H9 (cell line): ENCODE measurements around the gene DAB1. TPM values are rescaled to one million over a fixed set of nuclear protein-coding genes. Genes with fewer than 3 reads are reported as not detected.

Experiments used
- DNase-seq: peaks from one replicate; pipeline ENCODE4 v3.0.0-alpha.2; 2017
- H2AFZ ChIP-seq: one replicate; pipeline ENCODE4 v1.6.1; 2013; ENCODE audit warnings: mild to moderate bottlenecking, low read length, control low read depth, moderate library complexity
- H2AK5ac ChIP-seq: 2 replicates; pipeline ENCODE4 v1.6.1; 2013; ENCODE audit warnings: low read length, control low read depth, mixed read lengths; ENCODE audit not compliant: insufficient read length
- H2BK120ac ChIP-seq: one replicate; pipeline ENCODE4 v1.6.1; 2013; ENCODE audit warnings: low read depth, mild to moderate bottlenecking, low read length, control low read depth, inconsistent platforms; ENCODE audit not compliant: poor library complexity, severe bottlenecking
- H2BK12ac ChIP-seq: 2 replicates; pipeline ENCODE4 v1.6.1; 2013; ENCODE audit warnings: low read length, control low read depth, mixed read lengths, low read depth; ENCODE audit not compliant: insufficient read length
- H2BK15ac ChIP-seq: 2 replicates; pipeline ENCODE4 v1.6.1; 2013; ENCODE audit warnings: low read depth, low read length, control low read depth
- H2BK20ac ChIP-seq: one replicate; pipeline ENCODE4 v1.6.1; 2013; ENCODE audit warnings: low read depth, mild to moderate bottlenecking, low read length, control low read depth, inconsistent platforms; ENCODE audit not compliant: poor library complexity, severe bottlenecking
- H2BK5ac ChIP-seq: 2 replicates; pipeline ENCODE4 v1.6.1; 2013; ENCODE audit warnings: low read length, control low read depth, mixed read lengths; ENCODE audit not compliant: insufficient read length
- H3K14ac ChIP-seq: 2 replicates; pipeline ENCODE4 v1.6.1; 2013; ENCODE audit warnings: low read length, control low read depth; ENCODE audit not compliant: insufficient read depth
- H3K18ac ChIP-seq: 2 replicates; pipeline ENCODE4 v1.6.1; 2013; ENCODE audit warnings: low read depth, mild to moderate bottlenecking, mixed read lengths, low read length, control low read depth; ENCODE audit not compliant: insufficient read length
- H3K23ac ChIP-seq: 2 replicates; pipeline ENCODE4 v1.6.1; 2013; ENCODE audit warnings: low read length, control low read depth, mixed read lengths, low read depth; ENCODE audit not compliant: insufficient read length
- H3K23me2 ChIP-seq: 2 replicates; pipeline ENCODE4 v1.6.1; 2013; ENCODE audit warnings: low read depth, mild to moderate bottlenecking, mixed read lengths, low read length, control low read depth; ENCODE audit not compliant: insufficient read length, poor library complexity, severe bottlenecking
- H3K27ac ChIP-seq: 2 replicates; pipeline ENCODE4 v1.5.1; 2013; ENCODE audit warnings: low read length, control low read depth, mixed read lengths, low read depth; ENCODE audit not compliant: insufficient read length
- H3K27me3 ChIP-seq: 2 replicates; pipeline ENCODE4 v1.6.1; 2013; ENCODE audit warnings: low read length, control low read depth, inconsistent platforms; ENCODE audit not compliant: insufficient read depth
- H3K4ac ChIP-seq: 2 replicates; pipeline ENCODE4 v1.6.1; 2013; ENCODE audit warnings: low read depth, mild to moderate bottlenecking, control low read depth, inconsistent platforms, low read length, moderate library complexity
- H3K4me1 ChIP-seq: 2 replicates; pipeline ENCODE4 v1.6.1; 2013; ENCODE audit warnings: low read length, control low read depth, inconsistent platforms; ENCODE audit not compliant: insufficient read depth
- H3K4me2 ChIP-seq: 2 replicates; pipeline ENCODE4 v1.6.1; 2013; ENCODE audit warnings: low read length, control low read depth, mixed read lengths; ENCODE audit not compliant: insufficient read length, insufficient read depth
- H3K56ac ChIP-seq: 2 replicates; pipeline ENCODE4 v1.6.1; 2013; ENCODE audit warnings: low read depth, mild to moderate bottlenecking, mixed read lengths, low read length, control low read depth; ENCODE audit not compliant: insufficient read length
- H3K79me1 ChIP-seq: 2 replicates; pipeline ENCODE4 v1.6.1; 2013; ENCODE audit warnings: low read depth, mild to moderate bottlenecking, moderate library complexity, low read length, control low read depth, inconsistent platforms; ENCODE audit not compliant: insufficient read depth, poor library complexity, severe bottlenecking
- H3K79me2 ChIP-seq: 2 replicates; pipeline ENCODE4 v1.6.1; 2013; ENCODE audit warnings: low read length, control low read depth, inconsistent platforms; ENCODE audit not compliant: insufficient read depth
- H3K9ac ChIP-seq: 2 replicates; pipeline ENCODE4 v1.6.1; 2013; ENCODE audit warnings: low read length, control low read depth, mixed read lengths; ENCODE audit not compliant: insufficient read length; ENCODE audit errors: extremely low read depth
- H3K9me3 ChIP-seq: one replicate; pipeline ENCODE4 v1.6.1; 2013; ENCODE audit warnings: low read depth, low read length, inconsistent platforms; ENCODE audit not compliant: control insufficient read depth
- H3T11ph ChIP-seq: one replicate; pipeline ENCODE4 v1.6.1; 2013; ENCODE audit warnings: mild to moderate bottlenecking, low read length, control low read depth, inconsistent platforms
- H4K20me1 ChIP-seq: one replicate; pipeline ENCODE4 v1.6.1; 2013; ENCODE audit not compliant: control insufficient read depth, insufficient read length, insufficient read depth
- H4K5ac ChIP-seq: 2 replicates; pipeline ENCODE4 v1.6.1; 2013; ENCODE audit warnings: low read depth, mild to moderate bottlenecking, mixed read lengths, low read length, control low read depth; ENCODE audit not compliant: insufficient read length
- H4K8ac ChIP-seq: replicated peaks from 2 replicates; pipeline ENCODE4 v1.6.1; 2013; ENCODE audit warnings: low read length, control low read depth, mixed read lengths, low read depth; ENCODE audit not compliant: insufficient read length
- H4K91ac ChIP-seq: 2 replicates; pipeline ENCODE4 v1.6.1; 2013; ENCODE audit warnings: low read depth, mild to moderate bottlenecking, moderate library complexity, mixed read lengths, low read length, control low read depth; ENCODE audit not compliant: insufficient read length
- H3K27ac Mint-ChIP-seq, 3 experiments: 2 replicates in 2 of 3; 3 replicates in 1 of 3; pipeline ENCODE4 v1.8.0; 2020 to 2021; ENCODE audit warnings: mixed read lengths in 3 of 3, mild to moderate bottlenecking in 1 of 3, moderate library complexity in 1 of 3
- H3K27me3 Mint-ChIP-seq: 2 replicates; pipeline ENCODE4 v1.8.0; 2021; ENCODE audit warnings: low read depth, mild to moderate bottlenecking, moderate library complexity, mixed read lengths
- H3K36me3 Mint-ChIP-seq, 3 experiments: 2 replicates in 2 of 3; 3 replicates in 1 of 3; pipeline ENCODE4 v1.8.0; 2020 to 2021; ENCODE audit warnings: low read depth in 3 of 3, mixed read lengths in 3 of 3; ENCODE audit not compliant: insufficient read depth in 1 of 3
- H3K4me1 Mint-ChIP-seq, 2 experiments: 2 replicates each; pipeline ENCODE4 v1.8.0; 2020; ENCODE audit warnings: mixed read lengths in 2 of 2
- H3K4me3 Mint-ChIP-seq, 2 experiments: 2 replicates in 1 of 2; 3 replicates in 1 of 2; pipeline ENCODE4 v1.8.0; 2020 to 2021; ENCODE audit warnings: mild to moderate bottlenecking in 2 of 2, mixed read lengths in 2 of 2, moderate library complexity in 1 of 2
- H3K9me3 Mint-ChIP-seq, 2 experiments: 2 replicates in 1 of 2; 3 replicates in 1 of 2; pipeline ENCODE4 v1.8.0; 2020; ENCODE audit warnings: mild to moderate bottlenecking in 2 of 2, mixed read lengths in 2 of 2, moderate library complexity in 1 of 2
- CTCF ChIP-seq: fragments of 200-600 bp; sonication (generic); conservative IDR thresholded peaks from 3 replicates; pipeline ENCODE4 v1.8.0; 2021; ENCODE audit warnings: antibody characterized with exemption, mild to moderate bottlenecking
- WGBS: extraction: QIAGEN DNeasy Blood & Tissue Kit; methylation state at CpG from one replicate; pipeline ENCODE4 v1.1.7; 2013; ENCODE audit warnings: missing lambda C conversion rate, low lambda C conversion rate, mixed read lengths; ENCODE audit not compliant: insufficient read length; ENCODE audit errors: extremely low coverage; 5-methylcytosine and 5-hydroxymethylcytosine counted together
- total RNA-seq: library from RNA; stranded (reverse); gene quantifications from 2 replicates; pipeline ENCODE4 v1.2.1, GENCODE V29; 2021

DAB1 gene
- total RNA-seq, 1 experiment from 2014 or later = 9.3 TPM

GRCh38 chr1:57307392-57308170, 116.3 kb downstream of the DAB1 start:
- H3K56ac ChIP-seq = no peak overlapping the region
- peak; percentile 96 for DNase-seq

More at GRCh38 chr1:57307392-57308170, 116.3 kb downstream of the DAB1 start:
- no peak overlapping the region for H4K5ac ChIP-seq
- no peaks in the 10 kb centered on the region for H3K27me3 ChIP-seq
- H2BK20ac ChIP-seq = no peak overlapping the region
- no peak overlapping the region for H2AFZ ChIP-seq
- no peak overlapping the region for H2BK5ac ChIP-seq
- H2BK12ac ChIP-seq = no peak overlapping the region
- H3K23me2 ChIP-seq = no peaks in the 10 kb centered on the region
- TF ChIP-seq CTCF = no peak
- Mint-ChIP-seq H3K27ac (peak overlapping the region in 1 of 3 experiments; percentile 45; a peak in 1 of 7 replicates), H3K4me1 (peaks cover 21 to 30% of the 10 kb centered on the region in 2 experiments), H3K4me3 (no peak overlapping the region), H3K27me3 (no peaks in the 10 kb centered on the region; the same call in 1 of the 2 replicates), H3K9me3 (no peaks in the 10 kb centered on the region), H3K36me3 (no peaks in the 10 kb centered on the region)
- no peaks in the 10 kb centered on the region; the same call in 1 of the 2 replicates for H3K4me1 ChIP-seq
- H3K9me3 ChIP-seq = no peaks in the 10 kb centered on the region
- no peak overlapping the region for H4K8ac ChIP-seq
- H2BK120ac ChIP-seq = no peak overlapping the region
- no peak overlapping the region for H2AK5ac ChIP-seq
- no peak overlapping the region for H2BK15ac ChIP-seq
- no peaks in the 10 kb centered on the region for H3K79me2 ChIP-seq
- WGBS = no CpG with 5 or more reads among the region's 4 CpGs
- no peak overlapping the region for H3K9ac ChIP-seq
- no peak overlapping the region for H4K91ac ChIP-seq
- no peak overlapping the region for H3K4me2 ChIP-seq
- H3K23ac ChIP-seq = no peak overlapping the region
- H3T11ph ChIP-seq = no peak overlapping the region
- no peak overlapping the region for H3K18ac ChIP-seq
- no peak overlapping the region for H3K14ac ChIP-seq
- no peak overlapping the region for H3K27ac ChIP-seq
- no peak overlapping the region for H3K4ac ChIP-seq
- H4K20me1 ChIP-seq = no peaks in the 10 kb centered on the region
- no peaks in the 10 kb centered on the region for H3K79me1 ChIP-seq
